ENCODE measurements around the gene INPP4B.
A peak's percentile ranks its signal among the peaks of the same experiment; 100 is the strongest.
"Not testable (repeated sequence)": the region's sequence is repeated elsewhere in the genome, so short reads cannot be mapped to it uniquely, and the experiment has no call there.

INPP4B gene

GRCh38 chr4:142532054-142532453, 314.0 kb downstream of the INPP4B start:
- DNase-seq, result peak in 1 of 3 experiments; percentile 1

GRCh38 chr4:142530728-142531127, 315.4 kb downstream of the INPP4B start:
- no peak for DNase-seq

GRCh38 chr4:142528433-142528832, 317.7 kb downstream of the INPP4B start:
- DNase-seq, result no peak

GRCh38 chr4:142523111-142523510, 323.0 kb downstream of the INPP4B start:
- no peak for DNase-seq

- no peak for DNase-seq
These were observed 326.8 kb downstream of the INPP4B start for GRCh38 chr4:142519342-142519741.

- DNase-seq, result peak in 1 of 3 experiments; percentile 19
These were observed 329.2 kb downstream of the INPP4B start for GRCh38 chr4:142516686-142517526.

- no peak for DNase-seq
These were observed 333.9 kb downstream of the INPP4B start for GRCh38 chr4:142512161-142512560.

- no peak for DNase-seq
These were observed 336.2 kb downstream of the INPP4B start for GRCh38 chr4:142509881-142510280.

- DNase-seq, result not testable (repeated sequence)
These were observed 336.7 kb downstream of the INPP4B start for GRCh38 chr4:142509381-142509780.

- DNase-seq, result no peak
These were observed 345.1 kb downstream of the INPP4B start for GRCh38 chr4:142500966-142501365.

- DNase-seq, result peak in 1 of 3 experiments; percentile 52
These were observed 348.5 kb downstream of the INPP4B start for GRCh38 chr4:142497606-142498005.

GRCh38 chr4:142493255-142494110, 352.6 kb downstream of the INPP4B start:
- DNase-seq, result no peak

- DNase-seq, result no peak
These were observed 360.6 kb downstream of the INPP4B start for GRCh38 chr4:142485452-142485851.

- peak in 1 of 3 experiments; percentile 26 for DNase-seq
These were observed 365.9 kb downstream of the INPP4B start for GRCh38 chr4:142480244-142480643.

GRCh38 chr4:142475663-142476062, 370.4 kb downstream of the INPP4B start:
- no peak for DNase-seq

- peak in 2 of 3 experiments; percentile 26 to 84 for DNase-seq
These were observed 371.6 kb downstream of the INPP4B start for GRCh38 chr4:142474398-142475087.

- DNase-seq, result no peak
These were observed 372.2 kb downstream of the INPP4B start for GRCh38 chr4:142473960-142474338.

- DNase-seq, result peak in 2 of 3 experiments; percentile 6 to 36
These were observed 372.7 kb downstream of the INPP4B start for GRCh38 chr4:142473218-142473959.

- DNase-seq, result no peak
These were observed 379.0 kb downstream of the INPP4B start for GRCh38 chr4:142467088-142467487.

GRCh38 chr4:142465526-142465925, 380.6 kb downstream of the INPP4B start:
- DNase-seq, result no peak

- no peak for DNase-seq
These were observed 382.9 kb downstream of the INPP4B start for GRCh38 chr4:142463206-142463605.

- DNase-seq, result no peak
These were observed 393.8 kb downstream of the INPP4B start for GRCh38 chr4:142452161-142452855.

Data from NCI-H1417 (cell line).